ENCODE results near the gene USP20.

GRCh38 chr9:129865668-129866320, 30.5 kb downstream of the USP20 start:
- TF ChIP-seq, protein P1, sequence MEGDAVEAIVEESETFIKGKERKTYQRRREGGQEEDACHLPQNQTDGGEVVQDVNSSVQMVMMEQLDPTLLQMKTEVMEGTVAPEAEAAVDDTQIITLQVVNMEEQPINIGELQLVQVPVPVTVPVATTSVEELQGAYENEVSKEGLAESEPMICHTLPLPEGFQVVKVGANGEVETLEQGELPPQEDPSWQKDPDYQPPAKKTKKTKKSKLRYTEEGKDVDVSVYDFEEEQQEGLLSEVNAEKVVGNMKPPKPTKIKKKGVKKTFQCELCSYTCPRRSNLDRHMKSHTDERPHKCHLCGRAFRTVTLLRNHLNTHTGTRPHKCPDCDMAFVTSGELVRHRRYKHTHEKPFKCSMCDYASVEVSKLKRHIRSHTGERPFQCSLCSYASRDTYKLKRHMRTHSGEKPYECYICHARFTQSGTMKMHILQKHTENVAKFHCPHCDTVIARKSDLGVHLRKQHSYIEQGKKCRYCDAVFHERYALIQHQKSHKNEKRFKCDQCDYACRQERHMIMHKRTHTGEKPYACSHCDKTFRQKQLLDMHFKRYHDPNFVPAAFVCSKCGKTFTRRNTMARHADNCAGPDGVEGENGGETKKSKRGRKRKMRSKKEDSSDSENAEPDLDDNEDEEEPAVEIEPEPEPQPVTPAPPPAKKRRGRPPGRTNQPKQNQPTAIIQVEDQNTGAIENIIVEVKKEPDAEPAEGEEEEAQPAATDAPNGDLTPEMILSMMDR (IDR thresholded peaks at IDR 0.05; ENCODE audit: insufficient read depth, low read length, poor library complexity, severe bottlenecking) = no peak
- no peak for TF ChIP-seq EZH2phosphoT487 (conservative IDR thresholded peaks at IDR 0.05; ENCODE audit: low read length)

All from SU-DHL-6 (cell line).